Measurements from ENCODE around the gene BBOF1.

DNA sequence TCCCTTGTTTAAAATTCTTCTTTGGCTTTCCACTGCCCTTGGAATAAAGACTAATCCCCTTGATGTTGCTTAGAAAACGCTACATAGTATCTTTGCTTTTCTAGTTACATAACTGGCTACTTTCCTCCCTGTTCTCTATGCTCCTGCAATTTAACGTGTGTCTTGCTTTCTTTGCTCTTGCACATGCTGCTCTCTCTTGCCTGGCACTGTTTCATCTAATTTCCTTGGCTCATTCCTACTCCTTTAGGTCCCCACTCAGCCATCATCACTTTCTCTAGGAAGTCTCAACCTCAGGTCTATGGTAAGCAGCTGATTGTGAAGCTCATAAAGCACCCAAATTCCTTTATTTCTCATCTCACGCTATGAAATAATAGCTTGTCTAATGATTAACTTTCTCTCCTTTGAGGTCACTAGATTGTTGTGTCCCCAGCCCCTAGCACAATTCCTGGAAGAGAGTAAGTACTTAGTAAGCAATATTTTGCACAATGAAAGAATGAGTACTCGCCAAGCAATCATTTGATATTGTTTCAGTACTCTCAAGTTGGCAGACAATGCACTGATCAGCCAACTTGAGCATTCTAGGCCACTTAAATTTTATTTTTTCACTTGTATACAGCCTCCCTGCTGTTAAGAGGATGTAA lies 61.8 kb downstream of the BBOF1 start:
- TF ChIP-seq, protein P1, sequence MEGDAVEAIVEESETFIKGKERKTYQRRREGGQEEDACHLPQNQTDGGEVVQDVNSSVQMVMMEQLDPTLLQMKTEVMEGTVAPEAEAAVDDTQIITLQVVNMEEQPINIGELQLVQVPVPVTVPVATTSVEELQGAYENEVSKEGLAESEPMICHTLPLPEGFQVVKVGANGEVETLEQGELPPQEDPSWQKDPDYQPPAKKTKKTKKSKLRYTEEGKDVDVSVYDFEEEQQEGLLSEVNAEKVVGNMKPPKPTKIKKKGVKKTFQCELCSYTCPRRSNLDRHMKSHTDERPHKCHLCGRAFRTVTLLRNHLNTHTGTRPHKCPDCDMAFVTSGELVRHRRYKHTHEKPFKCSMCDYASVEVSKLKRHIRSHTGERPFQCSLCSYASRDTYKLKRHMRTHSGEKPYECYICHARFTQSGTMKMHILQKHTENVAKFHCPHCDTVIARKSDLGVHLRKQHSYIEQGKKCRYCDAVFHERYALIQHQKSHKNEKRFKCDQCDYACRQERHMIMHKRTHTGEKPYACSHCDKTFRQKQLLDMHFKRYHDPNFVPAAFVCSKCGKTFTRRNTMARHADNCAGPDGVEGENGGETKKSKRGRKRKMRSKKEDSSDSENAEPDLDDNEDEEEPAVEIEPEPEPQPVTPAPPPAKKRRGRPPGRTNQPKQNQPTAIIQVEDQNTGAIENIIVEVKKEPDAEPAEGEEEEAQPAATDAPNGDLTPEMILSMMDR (IDR thresholded peaks at IDR 0.05), result no peak
- TF ChIP-seq EZH2 (IDR thresholded peaks at IDR 0.05; ENCODE audit: borderline replicate concordance, insufficient read depth, low read depth, low read length, poor library complexity, severe bottlenecking), result no peak
